Measurements from ENCODE around the gene MEGF6.

MEGF6 gene

DNA sequence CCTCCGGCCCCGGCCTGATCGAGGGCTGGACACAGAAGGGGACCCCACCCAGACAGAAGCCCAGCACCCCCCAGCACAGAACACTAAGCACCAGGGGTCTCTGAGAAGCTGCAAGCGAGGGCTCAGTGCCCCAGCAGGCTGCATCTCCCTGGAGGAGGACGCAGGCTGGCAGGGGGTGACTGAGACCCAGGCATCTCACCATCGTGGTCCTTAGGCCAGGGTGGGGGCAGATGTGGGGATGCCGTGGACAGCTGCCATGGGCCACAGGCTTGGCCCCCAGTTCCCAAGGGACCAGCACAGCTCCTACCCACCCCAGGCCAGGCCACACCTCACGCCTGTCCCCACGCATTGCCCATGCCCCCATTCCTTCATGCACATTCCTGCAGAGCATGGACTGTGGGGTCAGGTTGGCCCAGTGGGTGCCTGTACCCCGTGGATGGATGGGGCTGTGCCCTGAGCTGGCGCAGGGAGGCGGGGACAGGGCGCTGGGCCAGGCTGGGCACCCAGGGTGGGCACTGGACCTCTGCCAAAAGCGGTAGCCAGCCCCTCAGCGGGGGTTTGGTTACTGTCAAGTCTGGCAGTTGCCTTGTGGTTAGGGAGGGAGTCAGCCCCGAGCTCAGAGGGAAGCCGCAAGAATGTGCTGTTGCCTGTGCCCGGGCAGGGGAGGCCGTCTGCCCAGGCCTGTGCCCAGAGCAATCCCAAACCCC, 95.4 kb downstream of the MEGF6 start:
- no peak for DNase-seq

DNA sequence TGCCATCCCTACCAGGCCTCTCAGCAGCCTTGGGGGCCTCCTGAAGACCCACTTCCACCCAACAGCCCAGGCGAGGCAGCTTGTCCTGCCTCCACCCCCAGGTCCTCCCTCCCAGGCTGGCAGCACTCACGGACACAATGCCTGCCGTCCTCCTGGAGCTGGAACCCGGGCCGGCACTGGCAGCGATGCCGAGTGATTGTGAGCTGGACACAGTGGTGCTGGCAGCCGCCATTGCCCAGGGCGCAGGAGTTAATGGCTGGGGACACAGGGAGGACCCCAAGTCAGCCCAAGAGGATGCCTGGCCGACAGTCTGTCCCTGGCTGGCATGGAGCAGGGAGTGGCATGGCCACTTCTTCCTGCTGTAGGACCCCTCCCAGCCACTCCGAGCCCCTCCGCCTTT, 96.0 kb downstream of the MEGF6 start:
- no peak for DNase-seq

DNA sequence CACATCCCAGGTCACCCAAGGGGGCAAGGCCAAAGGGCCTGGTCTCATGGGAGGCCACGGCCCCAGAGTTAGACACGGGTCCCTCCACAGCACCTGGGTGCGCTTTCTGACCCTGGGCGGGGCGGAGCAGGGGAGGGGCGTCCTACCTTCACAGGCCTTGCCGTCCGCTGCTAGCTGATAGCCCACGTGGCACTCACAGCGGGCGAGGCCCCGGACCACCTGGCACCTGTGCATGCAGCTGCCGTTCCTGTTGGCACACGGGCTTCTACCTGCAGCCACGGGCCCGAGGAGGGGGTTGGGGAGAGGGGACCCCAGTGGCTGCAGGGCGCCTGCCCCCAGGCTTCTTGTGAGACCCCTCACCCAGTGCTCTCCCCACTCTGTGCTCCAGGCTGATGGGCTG, 96.9 kb downstream of the MEGF6 start:
- no peak for DNase-seq

DNA sequence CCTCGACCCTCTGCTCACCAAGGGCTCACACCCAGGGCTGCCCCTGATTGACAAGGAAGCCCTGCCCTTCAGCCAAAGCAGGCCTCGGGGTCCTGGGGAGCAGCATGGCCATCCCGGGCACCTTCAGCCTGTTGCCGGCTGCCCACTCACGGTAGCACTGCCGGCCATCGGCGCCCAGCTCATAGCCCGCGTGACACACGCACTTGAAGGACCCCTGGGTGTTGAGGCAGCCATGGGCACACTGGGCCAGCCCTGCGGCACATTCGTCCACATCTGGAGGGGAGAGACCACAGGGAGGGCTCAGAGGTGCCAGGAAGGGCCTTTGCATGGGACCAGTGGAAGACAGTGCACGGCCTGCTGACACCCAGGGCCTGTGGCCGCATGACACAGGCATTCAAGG, 99.5 kb downstream of the MEGF6 start:
- no peak for DNase-seq

DNA sequence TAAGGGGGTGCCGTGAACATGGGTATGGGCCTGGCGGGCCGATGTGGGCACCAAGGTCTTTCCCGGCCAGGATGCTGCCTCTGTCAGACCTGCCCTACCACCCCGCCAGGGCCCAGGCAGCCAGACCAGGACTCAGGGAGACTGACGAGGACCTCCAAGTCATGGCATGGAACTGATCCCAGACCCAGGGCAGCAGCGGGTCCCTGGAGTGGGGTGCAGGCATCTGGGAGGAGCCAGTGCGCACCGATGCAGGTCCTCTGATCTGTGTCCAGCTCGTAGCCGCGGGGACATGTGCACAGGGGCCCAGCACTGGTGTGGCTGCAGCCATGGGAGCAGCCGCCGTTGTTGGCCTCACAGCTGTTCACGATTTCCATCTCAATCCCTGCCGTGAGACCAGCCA, 100.0 kb downstream of the MEGF6 start:
- no peak for DNase-seq

DNA sequence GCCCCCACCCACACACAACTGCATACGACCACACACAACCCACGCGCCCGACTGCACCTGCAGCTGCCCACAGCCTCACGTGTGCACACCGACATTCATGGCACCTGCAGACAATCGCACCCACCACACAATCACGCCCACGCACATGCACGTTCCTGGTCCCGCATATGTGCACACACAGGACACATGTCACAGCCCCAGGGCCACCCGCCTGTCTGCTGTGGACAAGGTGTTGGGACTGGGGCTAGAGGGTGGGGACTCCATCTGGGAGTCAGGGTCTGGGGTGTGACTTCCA, 100.4 kb downstream of the MEGF6 start:
- DNase-seq, result no peak

DNA sequence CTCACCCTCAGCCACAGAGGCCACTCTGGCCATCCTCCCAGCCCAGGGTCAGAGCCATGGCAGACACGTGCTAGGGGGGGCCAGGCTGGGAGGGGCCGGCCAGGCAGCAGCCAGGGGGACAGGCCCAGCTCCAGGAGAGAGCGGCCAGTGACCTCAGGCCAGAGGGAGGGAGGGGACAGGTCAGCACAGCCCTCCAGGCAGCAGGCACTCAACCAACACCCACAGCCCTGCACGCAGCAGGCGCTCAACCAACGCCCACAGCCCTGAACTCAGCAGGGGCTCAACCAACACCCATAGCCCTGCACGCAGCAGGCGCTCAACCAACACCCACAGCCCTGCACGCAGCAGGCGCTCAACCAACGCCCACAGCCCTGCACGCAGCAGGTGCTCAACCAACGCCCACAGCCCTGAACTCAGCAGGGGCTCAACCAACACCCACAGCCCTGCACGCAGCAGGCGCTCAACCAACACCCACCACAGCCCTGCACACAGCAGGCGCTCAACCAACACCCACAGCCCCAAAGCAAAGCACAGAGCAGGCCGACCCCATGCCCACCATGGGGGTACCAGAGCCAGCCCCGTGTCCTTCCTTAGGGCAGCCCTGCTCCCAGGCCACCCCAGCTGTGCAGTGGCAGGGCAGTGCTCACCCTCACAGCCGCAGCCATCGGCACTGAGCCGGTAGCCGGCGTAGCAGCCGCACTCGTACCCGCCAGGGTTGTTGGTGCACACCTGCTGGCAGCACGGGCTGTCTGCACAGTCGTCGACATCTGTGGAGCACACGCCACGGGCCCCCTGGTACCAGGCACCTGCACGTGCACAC, 101.0 kb downstream of the MEGF6 start:
- DNase-seq, result no peak

DNA sequence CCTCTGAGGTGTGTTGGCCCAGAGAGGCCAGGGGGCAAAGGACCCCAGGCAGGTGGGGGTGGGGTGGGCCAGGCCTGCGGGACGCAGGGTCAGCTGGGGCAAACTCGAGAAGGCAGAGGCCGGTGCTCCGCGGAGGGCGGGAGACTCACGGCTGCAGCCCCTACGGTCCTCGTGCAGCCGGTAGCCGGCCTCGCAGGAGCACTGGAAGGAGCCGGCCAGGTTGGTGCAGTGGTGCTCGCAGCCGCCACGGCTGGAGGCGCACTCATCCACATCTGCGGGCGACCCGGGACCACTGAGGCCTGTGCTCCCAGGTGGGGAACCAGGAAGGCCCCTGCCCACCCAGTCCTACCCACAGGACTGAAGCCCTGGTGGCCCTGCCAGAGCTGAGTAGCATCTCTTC, 101.6 kb downstream of the MEGF6 start:
- DNase-seq, result no peak

DNA sequence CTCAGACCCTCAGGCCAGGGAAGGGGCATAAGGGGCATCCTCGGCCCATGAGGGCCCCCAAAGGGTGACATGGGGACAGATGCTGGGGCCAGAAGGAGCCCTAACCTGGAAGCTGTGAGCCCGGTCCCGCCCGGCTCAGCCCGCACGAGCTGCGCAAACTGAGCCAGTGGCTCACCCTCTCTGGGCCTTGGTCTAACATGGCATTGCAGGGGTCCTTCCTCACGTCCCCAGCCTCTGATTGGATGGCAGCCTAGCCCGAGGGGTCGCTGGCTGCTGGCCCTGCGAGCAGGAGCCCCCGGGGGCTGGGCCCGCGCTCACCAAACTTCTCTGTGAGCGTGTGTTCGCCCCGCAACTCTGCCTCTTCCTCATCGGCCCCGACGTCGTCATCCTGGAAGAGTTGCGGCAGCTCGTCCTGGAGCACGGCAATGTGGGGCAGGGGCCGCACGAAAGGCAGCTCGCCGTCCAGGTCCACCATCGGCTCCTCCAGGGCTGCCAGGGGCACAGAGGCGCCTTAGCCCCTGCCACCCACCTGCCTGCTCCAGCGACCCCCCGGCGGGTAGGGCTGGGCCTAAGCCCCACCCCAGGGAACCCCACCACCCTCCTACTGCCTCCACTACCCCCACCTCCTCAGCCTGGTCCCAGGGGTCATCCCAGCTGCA, 102.4 kb downstream of the MEGF6 start:
- DNase-seq, result no peak

DNA sequence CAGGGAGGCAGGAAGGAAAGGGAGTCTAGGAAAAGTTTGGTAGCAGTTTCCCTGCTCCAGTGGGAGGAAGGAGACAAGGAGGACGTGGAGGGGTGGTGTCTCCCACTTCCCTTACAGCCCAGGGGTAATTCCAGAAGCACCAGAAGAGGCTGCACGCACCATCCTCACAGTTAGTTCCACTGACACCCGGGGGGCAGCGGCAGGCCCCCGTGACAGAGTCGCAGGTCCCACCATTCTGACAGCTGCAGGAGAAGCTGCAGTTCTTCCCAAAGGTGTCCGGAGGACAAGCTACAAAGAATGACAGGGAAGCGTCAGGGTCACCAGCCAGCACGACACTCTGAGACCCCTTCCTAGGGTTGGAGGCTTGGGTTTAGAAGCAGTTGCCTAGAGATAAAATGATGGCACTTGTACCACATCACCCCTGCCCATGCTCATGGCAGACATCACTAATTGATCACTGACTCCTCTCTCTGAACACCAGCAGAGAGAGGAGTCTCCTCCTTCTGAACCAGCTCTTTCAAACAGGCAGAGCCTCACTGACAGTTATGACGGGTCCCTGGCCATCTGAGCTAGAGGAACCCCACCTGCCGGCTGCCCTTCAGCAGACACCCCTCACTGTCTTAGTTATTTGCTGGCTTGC, 103.6 kb downstream of the MEGF6 start:
- DNase-seq, result no peak

DNA sequence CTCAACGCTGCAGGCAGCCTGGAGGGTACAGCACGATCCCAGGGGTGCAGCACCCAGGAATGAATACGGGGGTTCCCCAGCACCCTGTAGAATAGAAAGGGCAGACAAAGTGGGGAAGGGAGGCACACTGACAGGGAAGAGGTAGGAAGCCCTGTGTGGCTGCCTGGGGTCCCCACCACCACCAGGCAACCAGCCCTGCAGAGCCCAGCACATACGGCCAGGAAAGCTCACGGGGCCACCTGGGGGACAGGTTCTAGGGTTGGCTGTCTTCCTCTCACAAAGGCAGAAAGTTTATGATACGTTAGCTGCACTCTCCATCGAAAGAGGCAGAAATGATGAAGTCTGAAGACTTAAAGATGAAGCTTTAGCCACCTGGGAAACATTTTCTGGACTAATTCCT, 104.4 kb downstream of the MEGF6 start:
- DNase-seq, result no peak

DNA sequence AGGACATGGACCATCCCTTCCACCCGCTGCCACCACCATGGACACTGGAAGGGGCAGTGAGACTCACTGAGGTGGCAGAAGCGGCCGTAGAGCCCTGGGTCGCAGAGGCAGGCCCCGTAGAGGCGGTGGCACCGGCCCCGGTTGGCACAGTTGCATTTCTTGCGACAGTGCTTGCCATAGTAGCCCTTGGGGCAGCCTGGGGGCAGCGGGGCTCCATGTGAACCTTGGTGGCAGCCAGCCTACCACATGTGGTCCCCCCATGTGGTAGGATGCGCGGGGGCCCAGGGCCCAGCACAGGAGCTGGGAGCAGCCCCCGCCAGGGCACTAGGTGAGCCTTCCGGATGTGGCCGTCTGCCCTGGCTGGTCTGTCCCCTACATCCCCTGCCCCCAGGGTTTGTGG, 105.3 kb downstream of the MEGF6 start:
- DNase-seq, result no peak

DNA sequence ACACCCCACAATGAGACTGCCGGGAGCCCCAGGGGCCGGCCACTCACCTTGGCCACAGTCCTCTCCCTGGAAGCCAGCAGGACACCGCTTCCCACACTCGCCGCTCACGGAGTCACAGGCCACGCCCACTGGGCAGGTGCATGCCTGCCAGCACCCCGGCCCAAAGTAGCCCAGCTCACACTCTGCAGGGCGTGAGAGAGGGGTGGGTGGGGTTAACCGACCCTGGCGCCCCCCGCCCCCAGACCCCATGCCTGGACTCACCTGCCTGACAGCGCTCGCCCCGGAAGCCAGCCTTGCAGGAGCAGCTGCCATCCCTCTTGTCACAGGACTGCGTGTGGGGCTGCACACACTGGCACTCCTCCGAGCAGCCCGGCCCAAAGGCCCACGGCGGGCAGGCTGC, 106.1 kb downstream of the MEGF6 start:
- DNase-seq, result no peak

DNA sequence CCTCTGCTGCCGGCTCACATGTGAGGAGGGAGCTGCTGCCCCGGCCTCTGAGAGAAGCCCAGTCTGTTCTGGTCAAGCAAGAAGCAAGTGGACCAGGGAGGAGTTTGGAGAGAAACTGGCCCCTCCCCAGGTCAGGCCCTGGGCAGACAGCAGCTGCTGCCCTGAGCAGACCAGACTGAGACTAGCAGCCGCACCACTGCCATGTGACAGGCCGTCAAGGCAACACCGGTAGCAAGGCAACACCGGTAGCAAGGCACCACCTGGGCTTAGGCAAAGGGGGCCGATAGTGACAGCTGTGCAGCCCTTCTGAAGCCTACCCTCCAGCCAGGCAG, 106.5 kb downstream of the MEGF6 start:
- DNase-seq, result no peak

DNA sequence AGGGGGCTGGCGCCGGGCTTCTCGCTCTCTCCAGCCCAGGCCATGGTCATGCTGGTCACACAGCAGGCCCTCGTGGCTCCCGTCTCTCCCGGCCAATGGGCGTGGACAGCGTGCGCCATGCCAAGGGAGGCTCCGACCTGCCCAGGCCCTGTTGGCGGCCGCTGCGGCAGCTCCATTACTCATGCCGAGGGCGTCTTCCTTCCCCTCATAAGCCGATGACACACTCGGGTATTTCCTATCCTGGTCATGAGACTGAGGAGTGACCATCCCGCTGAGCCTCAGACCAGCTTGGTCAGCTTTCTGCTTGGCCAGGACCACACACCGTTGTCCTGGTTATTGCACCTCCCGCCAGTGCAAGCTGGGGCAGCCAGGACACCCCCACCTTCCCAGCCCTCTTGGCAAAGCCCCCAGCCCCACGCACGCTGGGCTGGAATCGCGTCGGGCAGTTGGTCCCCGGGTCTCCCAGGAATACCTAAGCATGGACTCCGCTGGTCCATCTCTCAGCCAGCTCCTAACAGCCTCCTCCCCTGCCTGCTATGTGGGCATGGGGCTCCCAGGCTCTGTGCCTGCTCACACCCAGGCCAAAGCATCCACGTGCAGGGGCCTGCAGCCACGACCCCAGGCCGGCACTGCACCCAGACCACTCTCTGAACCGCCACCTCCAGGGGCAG, 107.0 kb downstream of the MEGF6 start:
- DNase-seq, result no peak

DNA sequence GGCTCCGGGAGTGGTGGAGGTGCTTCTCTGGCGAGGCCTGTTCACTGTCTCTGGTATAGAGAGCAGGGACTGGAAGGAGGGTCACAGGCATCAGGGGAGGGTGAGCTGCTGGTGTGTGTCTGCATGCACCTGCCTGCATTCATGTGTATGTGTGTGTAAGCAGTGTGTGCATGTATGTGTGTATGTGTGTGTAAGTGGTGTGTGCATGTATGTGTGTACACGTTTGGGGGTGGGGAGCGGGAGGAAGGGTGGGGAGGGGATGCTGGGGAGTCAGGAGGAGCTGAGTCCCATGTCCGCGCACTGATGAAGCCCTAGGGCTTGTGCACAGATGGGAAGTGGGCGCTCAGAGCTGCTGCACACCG, 107.8 kb downstream of the MEGF6 start:
- DNase-seq, result no peak

DNA sequence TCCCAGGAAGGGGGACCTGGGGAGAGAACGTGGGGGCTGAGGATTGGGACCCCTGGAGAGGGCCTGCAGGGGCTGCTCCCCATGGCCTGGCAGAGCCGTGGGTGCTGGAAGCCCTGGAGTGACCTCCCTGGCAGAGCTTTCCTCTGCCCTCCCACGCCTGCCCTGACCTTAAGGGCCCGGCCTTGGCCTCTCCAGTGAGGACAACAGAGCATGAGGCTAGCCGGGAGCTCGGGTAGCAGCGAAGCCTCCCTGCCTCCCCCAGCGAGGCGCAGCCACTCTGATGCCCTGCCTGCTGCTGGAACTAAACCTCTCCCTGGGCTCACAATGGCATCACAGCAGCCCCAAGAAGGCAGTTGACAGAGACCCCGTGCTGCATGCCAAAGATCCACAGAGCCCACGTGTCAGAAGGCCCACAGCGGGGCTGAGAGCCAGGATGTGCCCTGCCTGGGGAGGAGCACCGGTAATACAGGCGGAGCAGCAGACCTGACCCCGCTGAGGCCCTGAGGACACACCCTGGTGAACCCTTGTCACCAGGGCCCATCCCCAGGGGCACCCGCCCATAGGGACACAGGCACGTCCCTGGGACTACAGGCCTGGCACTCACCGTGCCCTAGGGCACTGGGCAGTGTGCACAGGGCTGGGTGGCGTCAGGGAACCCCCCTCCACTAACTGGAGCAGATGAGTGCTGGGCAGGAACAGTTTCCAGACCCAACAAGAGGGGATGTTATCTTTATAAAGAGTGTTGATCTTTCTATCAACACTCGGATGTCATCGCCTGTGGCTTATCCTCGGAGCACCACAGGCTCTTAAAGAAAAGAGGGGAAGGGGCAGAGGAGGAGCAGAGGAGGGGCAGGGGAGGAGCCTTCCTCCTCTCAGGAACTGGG, 108.4 kb downstream of the MEGF6 start:
- no peak for DNase-seq

DNA sequence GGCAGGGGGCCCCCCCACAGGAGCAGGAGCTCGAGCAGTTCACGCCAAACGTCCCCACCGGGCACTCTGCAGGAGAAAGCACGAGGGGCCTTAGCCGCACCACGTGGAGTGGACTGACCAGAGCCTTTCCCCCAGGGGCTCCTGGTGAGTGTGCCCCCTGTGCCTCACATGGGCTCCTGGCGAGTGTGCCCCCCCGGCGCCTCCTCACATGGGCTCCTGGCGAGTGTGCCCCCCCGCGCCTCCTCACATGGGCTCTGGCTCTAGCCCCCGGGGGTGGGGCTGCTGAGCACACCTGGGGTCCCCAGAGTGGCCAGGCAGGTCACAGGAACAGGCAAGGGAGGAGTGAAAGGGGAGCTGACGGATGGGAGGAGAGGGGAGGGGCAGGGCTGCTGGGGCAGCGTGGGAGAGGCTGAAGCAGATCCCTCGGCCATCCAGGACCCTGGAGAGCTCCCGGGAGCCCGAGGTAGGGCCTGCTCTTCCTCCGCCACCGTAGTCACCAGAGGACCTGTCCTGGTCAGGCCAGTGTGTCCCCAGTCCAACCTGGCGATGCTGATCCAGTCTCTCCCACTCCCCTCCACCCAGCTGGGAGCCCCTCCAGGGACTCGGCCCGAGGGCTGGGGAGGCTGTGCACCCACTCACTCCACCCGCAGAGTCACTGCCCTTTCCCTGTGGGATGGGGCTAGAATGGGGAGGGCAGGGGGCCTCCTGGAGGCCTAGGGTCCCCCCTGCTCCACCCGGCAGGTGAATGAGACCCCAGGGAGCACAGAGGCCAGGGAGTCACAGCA, 109.3 kb downstream of the MEGF6 start:
- no peak for DNase-seq

DNA sequence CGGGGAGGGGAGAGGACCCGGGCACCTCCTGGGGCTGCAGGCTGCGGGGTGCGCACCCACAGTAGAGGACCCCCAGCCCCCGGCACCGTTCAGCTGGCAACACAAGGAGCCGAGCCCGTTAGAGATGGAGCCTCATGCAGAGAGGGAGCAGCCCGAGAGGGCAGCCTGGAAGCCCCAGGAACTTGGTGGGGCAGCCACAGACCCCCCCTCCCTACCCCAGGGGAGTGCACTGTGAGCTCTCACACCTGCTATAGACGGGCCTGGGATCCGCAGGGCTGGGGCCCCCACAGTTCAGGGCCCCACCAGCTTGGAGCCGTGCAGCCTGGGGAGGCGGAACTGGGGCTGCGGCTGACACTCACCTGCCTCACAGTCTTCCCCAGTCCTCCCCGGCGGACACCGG, 109.9 kb downstream of the MEGF6 start:
- no peak for DNase-seq

DNA sequence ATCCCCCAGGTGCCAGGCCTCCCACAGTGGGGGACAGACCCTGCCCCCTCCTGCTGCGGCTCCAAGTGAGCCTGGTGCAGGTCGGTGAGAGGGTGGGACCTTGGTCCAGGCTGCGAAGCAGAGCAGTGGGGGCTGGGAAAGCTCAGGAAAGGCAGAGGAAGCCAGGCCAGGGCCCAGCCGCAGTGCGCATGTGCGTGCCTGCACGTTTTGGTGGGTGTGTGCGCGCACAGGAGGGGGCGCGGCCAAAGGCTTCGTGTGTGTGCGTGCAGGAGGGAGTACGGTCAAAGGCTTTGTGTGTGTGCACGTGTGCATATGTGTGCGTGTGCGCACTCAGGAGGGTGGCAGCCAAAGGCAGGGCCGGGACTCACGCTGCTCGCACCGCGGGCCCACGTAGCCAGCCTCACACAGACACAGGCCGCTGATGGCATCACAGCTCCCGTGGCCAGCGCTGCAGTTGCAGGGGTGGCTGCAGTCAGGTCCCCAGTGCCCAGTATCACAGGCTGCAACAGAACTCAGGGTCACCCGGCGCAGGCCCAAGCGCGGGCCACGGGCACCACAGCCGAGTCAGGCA, 111.0 kb downstream of the MEGF6 start:
- no peak for DNase-seq

DNA sequence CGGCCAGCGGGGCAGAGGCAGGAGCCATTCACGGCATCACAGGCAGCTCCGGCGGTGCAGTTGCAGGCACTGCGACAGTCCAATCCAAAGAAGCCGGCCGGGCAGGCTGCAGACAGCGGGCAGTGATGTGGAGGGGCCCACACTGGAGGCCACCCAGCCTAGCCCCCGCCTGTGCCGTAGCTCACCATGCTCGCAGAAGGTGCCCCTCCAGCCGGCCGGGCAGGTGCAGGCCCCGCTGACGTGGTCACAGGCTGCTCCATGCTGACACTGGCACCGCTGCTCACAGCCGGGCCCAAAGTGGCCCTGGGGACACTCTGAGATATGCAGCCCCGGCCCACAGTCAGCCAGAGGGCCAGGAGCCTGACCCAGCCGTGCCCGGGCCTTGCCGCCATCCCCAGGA, 111.7 kb downstream of the MEGF6 start:
- DNase-seq, result no peak
